IPS DF 4.7 (cell line): ENCODE results near the gene ZNF518B.

Experiments
- DNase-seq: peaks from one replicate; pipeline ENCODE4 v3.0.0-alpha.2; 2013; ENCODE audit warnings: low spot score; ENCODE audit errors: extremely low read depth

Gene ZNF518B

GRCh38 chr4:10457255-10457801 is at the start of gene ZNF518B:
Gene ZNF518B (minus strand): TSS chr4:10457426. CDS start chr4:10446328, 11,098 bp downstream.
- no peak for DNase-seq

GRCh38 chr4:10506077-10506476 is 48.9 kb upstream of the ZNF518B start:
- no peak for DNase-seq

- no peak for DNase-seq
These were observed 47.4 kb upstream of the ZNF518B start for GRCh38 chr4:10504570-10505179.

GRCh38 chr4:10502717-10503116 is 45.5 kb upstream of the ZNF518B start:
- DNase-seq, result no peak

- no peak for DNase-seq
These were observed 43.5 kb upstream of the ZNF518B start for GRCh38 chr4:10500776-10501175.

GRCh38 chr4:10496200-10496599 is 39.0 kb upstream of the ZNF518B start:
- peak; percentile 96 for DNase-seq

GRCh38 chr4:10495651-10496050 is 38.4 kb upstream of the ZNF518B start:
- peak; percentile 22 for DNase-seq

- DNase-seq, result no peak
These were observed 35.2 kb upstream of the ZNF518B start for GRCh38 chr4:10492464-10492863.

- DNase-seq, result no peak
These were observed 34.2 kb upstream of the ZNF518B start for GRCh38 chr4:10491401-10491800.

- no peak for DNase-seq
These were observed 33.8 kb upstream of the ZNF518B start for GRCh38 chr4:10490996-10491395.

GRCh38 chr4:10482913-10483312 is 25.7 kb upstream of the ZNF518B start:
- DNase-seq, result no peak

- no peak for DNase-seq
These were observed 23.4 kb upstream of the ZNF518B start for GRCh38 chr4:10480616-10481015.

- no peak for DNase-seq
These were observed 21.4 kb upstream of the ZNF518B start for GRCh38 chr4:10478621-10479020.

- no peak for DNase-seq
These were observed 13.3 kb upstream of the ZNF518B start for GRCh38 chr4:10470505-10470904.

- no peak for DNase-seq
These were observed 8.9 kb upstream of the ZNF518B start for GRCh38 chr4:10466161-10466560.

GRCh38 chr4:10462876-10463275 is 5.7 kb upstream of the ZNF518B start:
- no peak for DNase-seq

GRCh38 chr4:10461850-10462400 is 4.7 kb upstream of the ZNF518B start:
- no peak for DNase-seq

- DNase-seq, result no peak
These were observed 4.0 kb upstream of the ZNF518B start for GRCh38 chr4:10461091-10461849.

- DNase-seq, result no peak
These were observed 3.3 kb upstream of the ZNF518B start for GRCh38 chr4:10460313-10461047.

GRCh38 chr4:10459305-10459704 is 2.1 kb upstream of the ZNF518B start:
- no peak for DNase-seq

GRCh38 chr4:10458177-10458576 is 951 bp upstream of the ZNF518B start:
- DNase-seq, result no peak
